ENCODE data around the gene SIX2. TPM values are rescaled to one million over a fixed set of nuclear protein-coding genes. Genes with fewer than 3 reads are reported as not detected.

The SIX2 gene
- total RNA-seq, 1 donor from 2014 or later, result 16.7 TPM

GRCh38 chr2:45006942-45007287 is 2.3 kb downstream of the SIX2 start:
- Histone ChIP-seq H3K4me1 (peaks cover 46% of the 10 kb centered on the region), H3K36me3 (no peaks in the 10 kb centered on the region), H3K27me3 (no peaks in the 10 kb centered on the region), H3K27ac (no peak overlapping the region), H3K4me3 (peak overlapping the region in 1 of 2 donors; percentile 54), H3K9me3 (no peaks in the 10 kb centered on the region)
- no peak for DNase-seq (ENCODE audit: extremely low spot score in 2 of 2)
- intact Hi-C loops (cut with DNase I), result no loop called here
- TF ChIP-seq POLR2AphosphoS5 (IDR thresholded peaks at IDR 0.05; ENCODE audit: insufficient read depth in 1 of 2, low read depth in 1 of 2) (no peak), CTCF (IDR thresholded peaks at IDR 0.05) (no peak), POLR2A (IDR thresholded peaks at IDR 0.05) (no peak)

GRCh38 chr2:45006041-45006941 is 3.0 kb downstream of the SIX2 start:
- no peaks in the 10 kb centered on the region for H3K27me3 ChIP-seq
- peak overlapping the region in 1 of 2 donors; percentile 2 for H3K4me3 ChIP-seq
- no peaks in the 10 kb centered on the region for H3K36me3 ChIP-seq
- H3K4me1 ChIP-seq, result peaks cover 46% of the 10 kb centered on the region
- no peaks in the 10 kb centered on the region for H3K9me3 ChIP-seq
- TF ChIP-seq POLR2A (IDR thresholded peaks at IDR 0.05) (no peak), POLR2AphosphoS5 (IDR thresholded peaks at IDR 0.05; ENCODE audit: insufficient read depth in 1 of 2, low read depth in 1 of 2) (no peak), CTCF (IDR thresholded peaks at IDR 0.05) (no peak)
- DNase-seq (ENCODE audit: extremely low spot score in 2 of 2), result no peak
- intact Hi-C loops (cut with DNase I), result no loop called here
- no peak overlapping the region for H3K27ac ChIP-seq

DNA sequence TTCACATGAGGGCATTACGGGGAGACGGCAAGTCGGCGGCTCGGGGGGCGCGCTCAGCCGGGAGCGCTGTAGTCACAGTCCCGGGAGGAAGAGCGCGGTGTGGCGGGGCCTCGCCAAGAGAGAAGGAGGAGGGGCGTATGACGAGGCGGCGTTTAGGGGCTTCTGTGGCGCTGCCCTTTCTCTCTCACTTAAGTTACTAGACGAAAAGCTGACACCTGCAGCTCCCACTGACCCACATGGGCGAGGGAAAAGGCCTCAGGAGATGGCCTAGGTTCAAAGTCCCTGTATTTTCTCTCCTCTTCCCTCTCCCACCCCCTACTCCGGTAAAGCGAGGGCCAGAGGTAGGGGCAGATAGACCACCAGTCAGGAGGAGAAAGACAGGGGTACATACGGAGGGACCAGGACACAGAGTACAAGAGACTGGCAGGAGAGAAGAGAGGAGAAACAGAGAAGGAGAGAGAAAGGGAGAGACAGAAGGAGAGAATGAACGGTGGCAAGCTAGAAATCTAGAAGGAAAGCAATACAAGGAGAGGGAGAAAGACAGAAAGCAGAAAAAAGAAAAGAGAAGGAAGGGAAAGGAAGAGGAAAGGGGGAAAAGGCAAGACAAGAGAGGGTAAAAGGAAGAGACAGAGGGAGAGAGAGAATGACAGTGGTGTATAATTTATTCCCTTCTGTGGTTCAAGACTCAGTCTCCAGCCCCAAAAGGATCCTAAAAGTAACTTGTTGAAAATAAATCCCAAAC is 3.8 kb downstream of the SIX2 start:
- Histone ChIP-seq H3K36me3 (no peaks in the 10 kb centered on the region), H3K4me3 (no peak overlapping the region), H3K27ac (no peak overlapping the region), H3K4me1 (peaks cover 45% of the 10 kb centered on the region), H3K9me3 (no peaks in the 10 kb centered on the region), H3K27me3 (no peaks in the 10 kb centered on the region)
- intact Hi-C loops (cut with DNase I), result no loop called here
- no peak for TF ChIP-seq POLR2AphosphoS5 (IDR thresholded peaks at IDR 0.05; ENCODE audit: insufficient read depth in 1 of 2, low read depth in 1 of 2)
- no peak for TF ChIP-seq CTCF (IDR thresholded peaks at IDR 0.05)
- no peak for TF ChIP-seq POLR2A (IDR thresholded peaks at IDR 0.05)
- DNase-seq (ENCODE audit: extremely low spot score in 2 of 2), result no peak

GRCh38 chr2:45004562-45005191 is 4.6 kb downstream of the SIX2 start:
- intact Hi-C loops (cut with DNase I), result no loop called here
- TF ChIP-seq CTCF (IDR thresholded peaks at IDR 0.05), result no peak
- TF ChIP-seq POLR2A (IDR thresholded peaks at IDR 0.05), result no peak
- no peak for TF ChIP-seq POLR2AphosphoS5 (IDR thresholded peaks at IDR 0.05; ENCODE audit: insufficient read depth in 1 of 2, low read depth in 1 of 2)
- Histone ChIP-seq H3K27ac (no peak overlapping the region), H3K9me3 (no peaks in the 10 kb centered on the region), H3K27me3 (no peaks in the 10 kb centered on the region), H3K36me3 (no peaks in the 10 kb centered on the region), H3K4me3 (peak overlapping the region in 1 of 2 donors; percentile 10), H3K4me1 (peaks cover 40% of the 10 kb centered on the region)
- DNase-seq (ENCODE audit: extremely low spot score in 2 of 2), result no peak

All from vagina (tissue), 2 donors.